ENCODE results near the gene EXOC6B. TPM values are rescaled to one million over a fixed set of nuclear protein-coding genes. Genes with fewer than 3 reads are reported as not detected.

EXOC6B gene
- total RNA-seq, 6 experiments from 2014 or later: 7.8 to 15.1 (median 9.1) TPM

GRCh38 chr2:72625366-72625765 lies 200.5 kb downstream of the EXOC6B start:
- H3K27ac ChIP-seq: no peak overlapping the region
- no peaks in the 10 kb centered on the region for H3K27me3 ChIP-seq
- WGBS (ENCODE audit: insufficient coverage, low coverage, low lambda C conversion rate, missing lambda C conversion rate): 63% methylated on average over 1 of the region's 1 CpG
- H3K9me3 ChIP-seq: no peaks in the 10 kb centered on the region
- no peak for TF ChIP-seq CTCF (IDR thresholded peaks at IDR 0.05)
- no peak for TF ChIP-seq POLR2A (IDR thresholded peaks at IDR 0.05)
- DNase-seq (no peak), ATAC-seq (no peak)
- no peaks in the 10 kb centered on the region for H3K4me1 ChIP-seq
- H3K4me3 ChIP-seq: no peak overlapping the region
- no peaks in the 10 kb centered on the region for H3K36me3 ChIP-seq
- intact Hi-C loops (cut with DNase I): no loop called here

- Histone ChIP-seq H3K36me3 (no peaks in the 10 kb centered on the region), H3K27ac (no peak overlapping the region), H3K4me1 (no peaks in the 10 kb centered on the region), H3K9me3 (no peaks in the 10 kb centered on the region), H3K27me3 (no peaks in the 10 kb centered on the region), H3K4me3 (no peak overlapping the region)
- DNase-seq: no peak
- TF ChIP-seq POLR2A (IDR thresholded peaks at IDR 0.05) (no peak), CTCF (IDR thresholded peaks at IDR 0.05) (no peak)
- intact Hi-C loops (cut with DNase I): no loop called here
- ATAC-seq: no peak
These were observed 202.4 kb downstream of the EXOC6B start for GRCh38 chr2:72623481-72623880.

GRCh38 chr2:72619626-72620025 lies 206.2 kb downstream of the EXOC6B start:
- Histone ChIP-seq H3K9me3 (no peaks in the 10 kb centered on the region), H3K4me3 (no peak overlapping the region), H3K36me3 (no peaks in the 10 kb centered on the region), H3K4me1 (no peaks in the 10 kb centered on the region), H3K27ac (no peak overlapping the region), H3K27me3 (no peaks in the 10 kb centered on the region)
- WGBS (ENCODE audit: insufficient coverage, low coverage, low lambda C conversion rate, missing lambda C conversion rate): 86% methylated on average over 1 of the region's 3 CpGs
- no peak for TF ChIP-seq POLR2A (IDR thresholded peaks at IDR 0.05)
- no peak for TF ChIP-seq CTCF (IDR thresholded peaks at IDR 0.05)
- ATAC-seq (no peak), DNase-seq (no peak)
- intact Hi-C loops (cut with DNase I): no loop called here

GRCh38 chr2:72613931-72614330 lies 211.9 kb downstream of the EXOC6B start:
- Histone ChIP-seq H3K27ac (no peak overlapping the region), H3K36me3 (no peaks in the 10 kb centered on the region), H3K4me1 (no peaks in the 10 kb centered on the region), H3K4me3 (no peak overlapping the region), H3K27me3 (no peaks in the 10 kb centered on the region), H3K9me3 (no peaks in the 10 kb centered on the region)
- WGBS (ENCODE audit: insufficient coverage, low coverage, low lambda C conversion rate, missing lambda C conversion rate): 81% methylated on average over 3 of the region's 3 CpGs
- ATAC-seq: no peak
- intact Hi-C loops (cut with DNase I): no loop called here
- no peak for DNase-seq
- TF ChIP-seq CTCF (IDR thresholded peaks at IDR 0.05) (no peak), POLR2A (IDR thresholded peaks at IDR 0.05) (no peak)

- TF ChIP-seq CTCF (IDR thresholded peaks at IDR 0.05) (no peak), POLR2A (IDR thresholded peaks at IDR 0.05) (no peak)
- Histone ChIP-seq H3K27me3 (no peaks in the 10 kb centered on the region), H3K4me1 (no peaks in the 10 kb centered on the region), H3K9me3 (no peaks in the 10 kb centered on the region), H3K4me3 (no peak overlapping the region), H3K27ac (no peak overlapping the region), H3K36me3 (no peaks in the 10 kb centered on the region)
- DNase-seq: no peak
- intact Hi-C loops (cut with DNase I): no loop called here
- no peak for ATAC-seq
- 88% methylated on average over 4 of the region's 4 CpGs for WGBS (ENCODE audit: insufficient coverage, low coverage, low lambda C conversion rate, missing lambda C conversion rate)
These were observed 213.1 kb downstream of the EXOC6B start for GRCh38 chr2:72612614-72613160.
